Hematopoietic multipotent progenitor cell treated with erythropoietin and hydrocortisone succinate and interleukin-3 and kit ligand, for 15 days (in vitro differentiated cells): ENCODE data around the gene ITGAX.
"Not testable (repeated sequence)": the region's sequence is repeated elsewhere in the genome, so short reads cannot be mapped to it uniquely, and the experiment has no call there.

Experiments
- DNase-seq: peaks from one replicate; pipeline ENCODE4 v3.0.0-alpha.2; 2015; ENCODE audit warnings: low spot score

ITGAX gene

GRCh38 chr16:31354394-31355291, at the start of gene ITGAX:
ITGAX (plus strand) TSS chr16:31355176; CDS start chr16:31355255, 79 bp downstream.
- DNase-seq, result no peak

- no peak for DNase-seq
Measured at GRCh38 chr16:31305219-31305618, 49.8 kb upstream of the ITGAX start.

- not testable (repeated sequence) for DNase-seq
Measured at GRCh38 chr16:31308381-31308780, 46.6 kb upstream of the ITGAX start.

- DNase-seq, result no peak
Measured at GRCh38 chr16:31322500-31322899, 32.5 kb upstream of the ITGAX start.

GRCh38 chr16:31323959-31324629, 30.9 kb upstream of the ITGAX start:
- DNase-seq, result no peak

- DNase-seq, result no peak
Measured at GRCh38 chr16:31325171-31325570, 29.8 kb upstream of the ITGAX start.

DNA sequence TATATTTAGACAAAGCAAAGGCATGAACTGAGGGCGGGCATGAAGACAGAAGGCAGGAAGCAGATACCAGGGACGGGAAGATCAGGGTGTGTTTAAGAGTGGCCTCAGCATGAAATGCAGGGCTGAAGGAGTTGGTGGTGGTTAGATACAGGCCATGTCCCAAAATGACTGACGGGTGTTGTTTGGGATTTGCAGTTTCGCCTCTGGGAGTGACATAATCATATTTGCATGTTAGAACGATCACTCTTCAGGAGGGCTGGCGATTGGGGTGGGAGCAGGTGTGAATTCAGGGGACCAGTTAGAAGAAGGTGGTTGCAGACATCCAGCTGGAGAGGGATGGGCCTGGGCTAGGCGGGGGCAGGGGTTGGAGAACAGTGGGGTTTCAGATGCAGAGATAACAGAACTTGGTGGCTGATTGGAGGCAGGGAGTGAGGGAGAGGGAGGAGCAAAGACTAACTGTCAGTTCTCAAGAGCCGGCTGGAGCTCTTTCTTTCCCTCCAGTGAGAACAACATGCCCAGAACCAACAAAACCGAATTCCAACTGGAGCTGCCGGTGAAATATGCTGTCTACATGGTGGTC, 27.2 kb upstream of the ITGAX start:
- no peak for DNase-seq

DNA sequence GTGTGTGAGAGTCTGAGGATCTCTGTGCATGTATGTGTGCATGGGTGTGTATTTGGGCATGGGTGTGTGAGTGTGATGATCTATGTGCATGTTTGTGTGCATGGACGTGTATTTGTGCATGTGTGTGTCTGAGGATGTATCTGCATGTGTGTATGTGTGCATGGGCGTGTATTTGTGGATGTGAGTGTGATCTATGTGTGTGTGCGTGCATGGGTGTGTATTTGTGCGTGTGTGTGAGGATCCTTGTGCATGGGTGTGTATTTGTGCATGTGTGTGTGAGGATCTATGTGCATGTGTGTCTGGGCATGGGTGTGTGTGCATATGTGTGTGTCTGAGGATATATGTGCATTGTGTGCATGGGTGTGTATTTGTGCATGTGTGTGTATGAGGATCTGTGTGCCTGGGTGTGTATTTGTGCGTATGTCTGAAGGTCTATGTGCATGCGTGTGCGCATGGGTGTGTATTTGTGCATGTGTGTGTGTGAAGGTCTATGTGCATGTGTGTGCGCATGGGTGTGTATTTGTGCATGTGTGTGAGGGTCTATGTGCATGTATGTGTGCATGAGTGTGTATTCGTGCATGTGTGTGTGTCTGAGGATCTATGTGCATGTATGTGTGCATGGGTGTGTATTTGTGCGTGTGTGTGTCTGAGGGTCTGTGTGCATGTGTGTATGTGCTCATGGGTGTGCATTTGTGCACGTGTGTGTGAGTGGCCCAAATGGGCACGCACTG, 26.5 kb upstream of the ITGAX start:
- DNase-seq, result no peak

DNA sequence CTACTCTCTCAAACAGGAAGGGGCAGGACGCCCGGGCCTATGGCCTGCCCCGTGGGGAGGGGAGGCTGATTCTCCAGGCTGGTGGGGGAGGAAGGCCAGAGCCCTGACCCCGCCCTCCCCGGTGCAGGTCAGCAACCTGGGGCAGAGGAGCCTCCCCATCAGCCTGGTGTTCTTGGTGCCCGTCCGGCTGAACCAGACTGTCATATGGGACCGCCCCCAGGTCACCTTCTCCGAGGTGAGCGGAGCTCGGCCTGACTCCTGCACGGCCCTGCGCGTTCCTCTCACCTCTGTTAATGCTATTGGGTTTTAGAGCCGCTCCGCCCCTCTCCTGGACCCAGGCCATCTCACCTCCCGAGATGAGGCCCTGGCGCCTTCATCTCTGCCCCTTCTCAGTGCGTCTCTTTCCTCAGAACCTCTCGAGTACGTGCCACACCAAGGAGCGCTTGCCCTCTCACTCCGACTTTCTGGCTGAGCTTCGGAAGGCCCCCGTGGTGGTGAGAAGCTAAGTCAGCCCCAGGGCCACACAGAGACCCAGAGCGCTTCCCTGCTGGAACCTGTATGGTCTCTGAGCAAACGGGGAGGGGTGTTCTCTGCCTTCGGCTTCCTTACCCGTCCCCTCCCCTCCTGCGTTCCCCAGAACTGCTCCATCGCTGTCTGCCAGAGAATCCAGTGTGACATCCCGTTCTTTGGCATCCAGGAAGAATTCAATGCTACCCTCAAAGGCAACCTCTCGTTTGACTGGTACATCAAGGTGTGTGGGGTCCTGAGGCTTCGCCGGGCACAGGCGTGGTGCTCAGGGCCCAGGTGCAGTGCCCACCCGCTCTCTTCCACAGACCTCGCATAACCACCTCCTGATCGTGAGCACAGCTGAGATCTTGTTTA, 25.1 kb upstream of the ITGAX start:
- no peak for DNase-seq

DNA sequence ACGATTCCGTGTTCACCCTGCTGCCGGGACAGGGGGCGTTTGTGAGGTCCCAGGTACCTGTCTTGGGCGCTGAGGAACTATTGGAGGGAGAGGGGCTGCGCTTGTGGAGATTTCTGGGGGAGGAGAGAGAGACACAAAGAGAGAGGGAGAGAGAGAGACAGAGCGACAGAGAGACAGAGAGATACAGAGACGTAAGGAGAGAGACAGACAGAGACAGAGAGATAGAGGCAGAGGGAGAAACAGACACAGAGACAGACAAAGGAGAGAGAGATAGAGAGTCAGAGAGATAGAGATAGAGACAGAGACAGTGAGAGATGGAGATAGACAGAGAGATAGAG, 24.5 kb upstream of the ITGAX start:
- DNase-seq, result no peak

DNA sequence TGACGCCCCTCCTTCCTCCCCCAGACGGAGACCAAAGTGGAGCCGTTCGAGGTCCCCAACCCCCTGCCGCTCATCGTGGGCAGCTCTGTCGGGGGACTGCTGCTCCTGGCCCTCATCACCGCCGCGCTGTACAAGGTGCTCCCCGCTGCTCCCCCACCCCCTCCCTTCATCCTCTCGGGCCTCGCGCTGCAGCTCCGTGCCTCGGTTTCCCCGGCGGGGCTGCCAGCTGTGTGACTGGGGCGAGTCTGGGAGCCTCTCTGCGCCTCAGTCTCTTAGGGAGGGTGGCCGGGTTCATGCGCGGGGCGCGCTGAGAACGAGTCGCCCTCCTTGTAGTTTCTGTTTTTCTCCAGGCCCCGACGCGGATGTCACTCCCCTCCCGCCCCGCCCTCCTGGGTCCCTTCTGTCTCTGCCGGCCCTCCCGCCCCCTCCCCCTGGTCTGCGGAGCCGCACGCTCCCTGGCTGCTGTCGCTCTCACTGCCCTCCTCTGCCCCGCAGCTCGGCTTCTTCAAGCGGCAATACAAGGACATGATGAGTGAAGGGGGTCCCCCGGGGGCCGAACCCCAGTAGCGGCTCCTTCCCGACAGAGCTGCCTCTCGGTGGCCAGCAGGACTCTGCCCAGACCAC, 23.7 kb upstream of the ITGAX start:
- no peak for DNase-seq

GRCh38 chr16:31331807-31332301, 23.1 kb upstream of the ITGAX start:
- DNase-seq, result no peak

GRCh38 chr16:31332544-31332943, 22.4 kb upstream of the ITGAX start:
- no peak for DNase-seq

DNA sequence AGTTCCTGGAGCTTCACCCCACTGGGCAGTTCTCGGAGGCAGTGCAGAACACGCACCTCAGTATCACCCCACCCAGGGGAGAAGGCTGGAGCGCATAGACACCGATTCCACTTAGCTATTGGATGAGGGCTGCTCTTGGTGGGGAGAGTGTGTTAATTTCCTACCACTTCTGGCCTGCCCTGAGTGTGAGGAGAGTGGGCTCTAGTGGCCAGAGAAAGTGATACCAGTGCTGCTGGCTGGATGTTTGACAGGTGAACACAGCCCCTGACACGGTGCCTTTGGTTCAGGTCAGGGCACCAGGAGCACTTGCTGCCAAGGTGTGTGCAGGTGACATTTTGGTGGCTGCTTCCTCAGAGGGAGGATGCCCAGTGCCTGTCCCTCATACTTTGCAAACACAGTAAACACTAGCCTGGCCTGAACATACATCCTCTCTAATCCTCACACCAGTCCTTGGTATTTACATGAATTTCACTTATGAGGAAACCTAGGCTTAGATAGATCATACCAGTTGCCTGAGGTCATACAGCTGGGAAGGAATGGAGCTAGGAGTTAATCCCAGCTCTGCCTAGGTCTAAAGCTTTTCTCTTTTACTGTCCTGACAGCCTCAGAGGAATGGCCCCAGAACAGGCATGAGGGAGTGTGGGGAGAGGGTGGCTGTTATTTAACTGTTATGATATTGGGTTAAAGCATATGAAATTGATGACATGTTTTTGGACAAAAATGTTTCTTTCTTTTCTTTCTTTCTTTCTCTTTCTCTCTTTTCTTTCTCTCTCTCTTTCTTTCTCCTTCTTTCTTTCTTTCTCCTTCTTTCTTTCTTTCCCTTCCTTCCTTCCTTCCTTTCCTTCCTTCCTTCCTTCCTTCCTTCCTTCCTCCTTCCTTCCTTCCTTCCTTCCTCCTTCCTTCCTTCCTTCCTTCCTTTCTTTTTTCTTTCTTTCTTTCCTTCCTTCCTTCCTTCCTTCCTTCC, 21.0 kb upstream of the ITGAX start:
- no peak for DNase-seq

DNA sequence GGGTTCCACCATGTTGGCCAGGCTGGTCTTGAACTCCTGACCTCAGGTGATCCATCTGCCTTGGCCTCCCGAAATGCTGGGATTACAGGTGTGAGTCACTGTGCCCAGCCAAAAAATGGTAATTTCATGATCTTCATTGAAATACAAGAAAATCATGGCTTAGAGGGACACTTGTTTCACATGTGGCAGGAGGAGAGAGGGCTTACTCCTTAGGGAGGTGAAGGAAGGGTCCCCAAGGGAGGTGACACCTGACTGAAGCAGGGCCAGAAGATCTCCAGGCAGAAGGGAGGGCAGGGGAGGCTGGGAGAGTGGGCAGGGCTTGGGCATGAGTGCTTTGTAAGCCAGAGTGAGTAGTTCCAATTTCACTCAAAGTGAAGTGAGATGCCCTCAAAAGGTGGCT, 20.0 kb upstream of the ITGAX start:
- no peak for DNase-seq

DNA sequence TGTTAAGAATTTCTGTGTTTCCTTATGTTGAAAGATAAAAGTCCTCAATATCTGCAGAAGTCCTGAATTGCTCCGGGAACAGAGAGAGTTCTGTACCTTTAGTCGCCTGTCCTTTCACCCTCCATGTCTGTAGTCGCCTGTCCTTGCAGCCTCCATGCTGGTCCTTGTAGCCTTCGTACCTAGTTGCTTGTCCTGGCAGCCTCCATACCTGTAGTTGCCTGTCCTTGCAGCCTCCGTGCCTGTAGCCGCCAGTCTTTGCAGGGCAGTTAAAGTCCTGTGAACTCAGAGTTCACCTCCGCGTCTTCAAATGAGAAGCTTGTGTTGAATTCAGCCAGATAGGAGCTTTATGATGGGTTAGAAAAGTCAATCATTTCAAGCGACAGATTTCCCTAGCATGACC, 19.5 kb upstream of the ITGAX start:
- DNase-seq, result no peak

DNA sequence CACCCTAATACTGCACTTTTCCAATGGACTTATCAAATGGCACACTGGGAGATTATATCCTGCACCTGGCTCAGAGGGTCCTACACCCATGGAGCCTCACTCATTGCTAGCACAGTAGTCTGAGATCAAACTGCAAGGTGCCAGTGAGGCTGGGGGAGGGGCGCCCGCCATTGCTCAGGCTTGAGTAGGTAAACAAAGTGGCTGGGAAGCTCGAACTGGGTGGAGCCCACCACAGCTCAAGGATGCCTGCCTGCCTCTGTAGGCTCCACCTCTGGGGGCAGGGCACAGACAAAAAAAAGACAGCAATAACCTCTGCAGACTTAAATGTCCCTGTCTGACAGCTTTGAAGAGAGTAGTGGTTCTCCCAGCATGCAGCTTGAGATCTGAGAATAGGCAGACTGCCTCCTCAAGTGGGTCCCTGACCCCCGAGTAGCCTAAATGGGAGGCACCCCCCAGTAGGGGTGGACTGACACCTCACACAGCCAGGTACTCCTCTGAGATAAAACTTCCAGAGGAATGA, 16.8 kb upstream of the ITGAX start:
- not testable (repeated sequence) for DNase-seq

DNA sequence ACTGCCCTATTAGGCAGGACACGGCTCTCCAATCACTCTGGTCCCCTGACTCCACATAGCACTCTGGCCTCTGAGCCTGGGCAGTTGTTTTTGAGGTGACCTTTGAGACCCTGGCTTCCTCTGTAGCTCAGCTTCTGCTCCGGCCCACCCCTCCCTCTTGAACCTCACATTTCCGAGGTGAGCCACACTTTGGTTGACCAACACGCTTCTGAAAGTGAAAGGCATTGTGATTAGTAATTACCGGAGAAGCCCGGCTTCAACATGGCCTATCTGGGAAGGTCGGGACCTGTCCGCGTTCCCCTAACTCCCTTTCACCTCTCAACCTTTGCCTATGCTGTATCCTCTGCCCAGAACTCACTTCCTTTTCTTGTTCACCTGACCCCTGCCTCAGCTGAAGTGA, 10.3 kb upstream of the ITGAX start:
- DNase-seq, result no peak

- no peak for DNase-seq
Measured at GRCh38 chr16:31347445-31347844, 7.5 kb upstream of the ITGAX start.
